Thyroid gland (tissue), 4 donors: ENCODE data around the gene PLCL2.
A peak's percentile ranks its signal among the peaks of the same experiment; 100 is the strongest.

ENCODE experiments used
- CTCF ChIP-seq, 6 experiments: fragments of 200-600 bp in 3 of 6; fragments of 450-650 bp in 3 of 6; sonication (generic) in 3 of 6; IDR thresholded peaks; one replicate each; pipeline ENCODE4 v1.5.1; 2016 to 2019; ENCODE audit warnings: antibody characterized with exemption in 6 of 6, mild to moderate bottlenecking in 2 of 6, inconsistent platforms in 1 of 6, moderate library complexity in 1 of 6
- POLR2A ChIP-seq, 2 donors: fragments of 450-650 bp; IDR thresholded peaks; one replicate each; pipeline ENCODE4 v1.6.1; 2017; ENCODE audit warnings: antibody characterized with exemption in 2 of 2, mild to moderate bottlenecking in 2 of 2, moderate library complexity in 1 of 2

GRCh38 chr3:16884084-16884747, 539 bp upstream of the PLCL2 start:
- TF ChIP-seq CTCF (IDR thresholded peaks at IDR 0.05) = peak; percentile 16 to 61 (median 42)
- TF ChIP-seq POLR2A (IDR thresholded peaks at IDR 0.05) = no peak
